ENCODE data around the gene MME. TPM values are rescaled to one million over a fixed set of nuclear protein-coding genes. Genes with fewer than 3 reads are reported as not detected.
"Not testable (repeated sequence)": the region's sequence is repeated elsewhere in the genome, so short reads cannot be mapped to it uniquely, and the experiment has no call there.

The MME gene
- total RNA-seq, 2 experiments from 2014 or later = 0.06 to 0.17 TPM

DNA sequence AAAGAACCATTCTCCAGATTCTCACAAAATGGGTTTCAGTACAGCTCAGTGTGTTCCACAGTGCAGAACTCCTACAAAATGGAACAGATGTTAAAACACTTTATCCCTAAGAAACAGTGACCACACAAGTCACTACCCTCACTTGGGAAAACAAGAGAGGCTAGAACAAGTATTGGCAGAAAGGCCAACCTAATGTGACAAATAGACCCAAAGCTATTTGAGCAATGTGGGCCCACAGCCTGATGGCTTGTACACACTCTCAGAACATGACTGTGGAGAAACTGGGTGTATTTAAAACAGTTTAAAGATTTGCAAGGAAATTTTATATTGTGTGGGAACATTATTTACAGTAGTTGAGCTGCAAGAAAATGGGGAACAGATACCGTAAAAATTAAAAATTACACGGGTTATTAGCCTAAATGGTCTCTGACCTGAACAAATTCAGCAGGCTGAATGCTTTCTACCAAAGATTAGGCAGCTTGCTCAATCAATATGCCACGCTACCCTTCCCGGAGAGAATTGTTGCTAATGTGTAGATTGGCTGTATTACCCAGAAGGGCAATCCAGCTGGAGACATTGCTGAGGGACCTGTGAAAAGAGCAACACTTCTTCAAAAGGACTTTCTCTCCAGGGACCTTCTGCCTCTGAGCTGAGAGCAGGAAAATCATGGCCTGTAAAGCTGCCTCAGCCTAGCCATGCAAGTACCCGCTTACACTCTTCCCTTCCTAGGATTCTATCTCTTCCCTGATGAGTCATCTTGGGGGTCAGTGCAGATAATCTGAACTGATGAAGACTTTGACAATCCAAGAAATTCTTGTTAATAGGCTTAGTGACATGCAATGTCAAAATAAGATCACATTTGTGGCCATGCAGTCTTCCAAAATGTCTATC, 116.3 kb downstream of the MME start:
- no peaks in the 10 kb centered on the region for H3K4me1 Mint-ChIP-seq
- no peaks in the 10 kb centered on the region for H3K27me3 Mint-ChIP-seq
- no peaks in the 10 kb centered on the region for H3K36me3 Mint-ChIP-seq
- ATAC-seq (ENCODE audit: low read depth) (no peak), DNase-seq (no peak)
- no peak overlapping the region for H3K27ac Mint-ChIP-seq
- no peak overlapping the region for H3K4me3 Mint-ChIP-seq
- POLR2A ChIA-PET = no interaction called here
- H3K9me3 Mint-ChIP-seq = no peaks in the 10 kb centered on the region

DNA sequence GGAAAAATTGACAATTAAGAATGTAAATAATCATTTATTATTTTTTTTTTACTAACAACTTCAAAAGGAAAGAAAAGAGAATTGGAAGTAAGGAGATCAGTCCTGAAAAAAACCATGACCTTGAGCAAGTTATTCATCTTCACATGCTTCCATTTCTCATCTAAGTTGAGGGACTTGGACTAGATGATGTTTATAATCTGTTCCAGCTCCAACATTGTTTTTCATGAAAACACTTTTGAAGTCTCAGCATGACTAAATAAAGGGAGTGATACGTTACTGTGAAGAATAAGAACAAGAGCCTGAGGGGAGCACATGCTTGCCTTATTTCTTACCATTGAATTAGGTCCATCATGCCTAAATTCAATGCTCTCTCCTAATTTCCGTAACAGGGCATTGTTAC, 117.7 kb downstream of the MME start:
- H3K9me3 Mint-ChIP-seq = no peaks in the 10 kb centered on the region
- no peak for ATAC-seq (ENCODE audit: low read depth)
- DNase-seq = no peak
- no peak overlapping the region for H3K4me3 Mint-ChIP-seq
- no peaks in the 10 kb centered on the region for H3K4me1 Mint-ChIP-seq
- H3K27ac Mint-ChIP-seq = no peak overlapping the region
- H3K36me3 Mint-ChIP-seq = no peaks in the 10 kb centered on the region
- no peaks in the 10 kb centered on the region for H3K27me3 Mint-ChIP-seq
- POLR2A ChIA-PET = no interaction called here

DNA sequence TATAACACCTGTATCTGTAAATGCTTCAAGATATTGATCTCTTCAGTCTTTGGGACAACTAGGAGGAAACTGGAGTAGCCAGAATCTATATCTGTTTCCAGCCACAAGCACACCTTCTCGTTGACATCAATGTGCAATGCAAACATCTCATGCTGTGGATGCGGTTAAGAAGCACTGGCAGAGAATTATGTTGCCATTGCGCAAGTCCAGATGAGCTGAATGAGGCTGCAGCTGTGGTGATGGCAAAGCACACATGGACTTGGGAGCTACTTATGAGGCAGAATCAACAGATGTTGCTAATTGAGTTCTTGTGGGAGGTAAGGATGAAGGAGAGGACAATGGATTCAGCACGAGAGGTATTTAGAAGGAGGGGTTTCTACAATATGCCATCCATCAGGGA, 122.5 kb downstream of the MME start:
- no peaks in the 10 kb centered on the region for H3K36me3 Mint-ChIP-seq
- POLR2A ChIA-PET = no interaction called here
- H3K4me1 Mint-ChIP-seq = no peaks in the 10 kb centered on the region
- H3K27me3 Mint-ChIP-seq = no peaks in the 10 kb centered on the region
- DNase-seq (no peak), ATAC-seq (ENCODE audit: low read depth) (no peak)
- H3K9me3 Mint-ChIP-seq = no peaks in the 10 kb centered on the region
- no peak overlapping the region for H3K4me3 Mint-ChIP-seq
- H3K27ac Mint-ChIP-seq = no peak overlapping the region

DNA sequence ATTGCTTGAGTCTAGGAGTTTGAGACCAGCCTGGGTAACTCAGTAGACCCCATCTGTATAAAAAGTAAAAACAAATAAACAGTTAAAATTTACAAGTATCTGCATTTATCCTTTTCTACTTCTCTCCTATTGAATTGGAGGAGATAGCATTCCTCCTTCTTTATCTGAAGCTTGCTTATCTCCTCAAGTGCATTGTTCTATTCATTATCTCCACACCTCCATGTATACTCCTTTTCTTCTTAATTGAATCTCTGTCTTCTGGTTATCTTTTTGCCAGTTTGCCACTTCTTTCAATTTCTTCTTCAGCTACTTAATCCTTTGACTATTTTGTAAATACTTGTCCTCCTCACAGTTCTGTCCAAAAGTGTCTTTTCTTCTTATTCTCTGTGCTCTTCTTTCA, 124.7 kb downstream of the MME start:
- Mint-ChIP-seq H3K4me3 (no peak overlapping the region), H3K27ac (no peak overlapping the region), H3K9me3 (no peaks in the 10 kb centered on the region), H3K27me3 (no peaks in the 10 kb centered on the region), H3K4me1 (no peaks in the 10 kb centered on the region), H3K36me3 (no peaks in the 10 kb centered on the region)
- DNase-seq (no peak), ATAC-seq (ENCODE audit: low read depth) (no peak)
- POLR2A ChIA-PET = no interaction called here

DNA sequence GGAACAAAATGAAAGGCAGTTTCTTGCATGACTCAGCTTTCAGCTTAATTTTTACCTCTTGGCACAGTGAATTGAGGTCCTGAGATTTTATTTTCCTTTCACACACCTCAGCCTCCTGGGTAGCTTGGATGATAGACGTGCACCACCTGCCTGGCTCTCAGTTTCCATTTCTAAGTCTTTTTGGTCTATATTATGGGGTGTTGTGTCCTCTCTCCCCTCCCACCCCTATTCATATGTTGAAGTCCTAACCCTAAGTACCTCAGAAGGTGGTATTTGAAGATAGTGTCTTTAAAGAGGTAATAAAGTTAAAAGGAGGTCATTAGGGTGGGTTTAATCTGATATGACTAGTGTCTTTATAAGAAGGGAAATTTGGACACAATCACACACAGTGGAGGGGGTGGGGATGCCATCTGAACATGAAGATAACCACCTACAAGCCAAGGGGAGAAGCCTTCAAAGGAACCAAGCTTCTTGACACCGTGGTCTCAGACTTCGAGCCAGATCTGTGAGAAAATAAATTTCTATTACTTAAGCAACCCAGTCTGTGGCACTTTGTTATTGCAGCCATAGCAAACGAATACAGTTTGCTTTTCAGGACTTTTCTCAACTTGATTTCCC, 128.2 kb downstream of the MME start:
- no peak overlapping the region for H3K4me3 Mint-ChIP-seq
- no peaks in the 10 kb centered on the region for H3K36me3 Mint-ChIP-seq

DNA sequence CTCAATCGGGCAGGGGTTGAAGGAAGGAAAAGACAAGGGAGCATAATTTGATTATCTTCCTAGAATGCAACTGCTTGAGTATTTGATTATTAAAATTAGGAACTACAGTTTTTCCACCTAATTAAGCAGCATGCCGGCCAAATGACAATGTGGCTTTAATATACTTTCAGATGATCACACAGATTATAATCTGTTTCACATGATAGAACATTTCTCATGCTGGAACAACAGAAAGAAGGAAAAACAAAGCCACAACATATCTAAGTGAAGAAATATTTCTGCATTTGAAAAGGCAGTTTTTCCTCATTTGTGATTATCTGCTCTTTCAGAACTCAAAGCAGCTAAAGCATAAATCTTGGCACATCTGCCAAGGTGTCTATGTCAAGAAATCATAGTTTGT, 130.6 kb downstream of the MME start:
- H3K36me3 Mint-ChIP-seq = no peaks in the 10 kb centered on the region
- H3K4me3 Mint-ChIP-seq = no peak overlapping the region
- H3K27me3 Mint-ChIP-seq = no peaks in the 10 kb centered on the region
- no peaks in the 10 kb centered on the region for H3K4me1 Mint-ChIP-seq
- H3K27ac Mint-ChIP-seq = no peak overlapping the region
- no peak for DNase-seq
- ATAC-seq (ENCODE audit: low read depth) = no peak
- POLR2A ChIA-PET = no interaction called here
- no peaks in the 10 kb centered on the region for H3K9me3 Mint-ChIP-seq

More for the DNA sequence above, 128.2 kb downstream of the MME start:
- H3K9me3 Mint-ChIP-seq = no peaks in the 10 kb centered on the region
- no peak overlapping the region for H3K27ac Mint-ChIP-seq
- no peak for DNase-seq
- no peak for ATAC-seq (ENCODE audit: low read depth)
- no peaks in the 10 kb centered on the region for H3K4me1 Mint-ChIP-seq
- no peaks in the 10 kb centered on the region for H3K27me3 Mint-ChIP-seq
- POLR2A ChIA-PET = no interaction called here

DNA sequence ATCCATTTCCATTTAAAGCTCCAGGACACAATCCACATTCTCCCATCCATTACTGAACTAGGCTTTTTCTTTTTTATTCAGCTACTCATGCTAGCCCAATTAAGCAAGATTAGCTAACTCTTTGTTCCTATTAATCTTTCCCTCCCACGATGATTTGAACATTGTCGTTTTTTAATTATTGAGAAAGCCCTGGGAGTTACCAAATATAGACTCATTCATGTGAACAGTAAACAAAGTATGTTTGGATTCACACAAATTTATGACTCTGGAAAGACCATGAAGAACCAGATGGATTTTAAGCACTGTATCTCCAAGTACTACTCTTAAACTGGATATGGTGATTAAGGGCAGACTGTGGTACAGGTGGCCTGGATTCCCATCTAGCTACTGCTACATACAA, 131.1 kb downstream of the MME start:
- Mint-ChIP-seq H3K9me3 (no peaks in the 10 kb centered on the region), H3K4me3 (no peak overlapping the region), H3K36me3 (no peaks in the 10 kb centered on the region), H3K27ac (no peak overlapping the region), H3K4me1 (no peaks in the 10 kb centered on the region), H3K27me3 (no peaks in the 10 kb centered on the region)
- POLR2A ChIA-PET = no interaction called here
- no peak for ATAC-seq (ENCODE audit: low read depth)
- no peak for DNase-seq

DNA sequence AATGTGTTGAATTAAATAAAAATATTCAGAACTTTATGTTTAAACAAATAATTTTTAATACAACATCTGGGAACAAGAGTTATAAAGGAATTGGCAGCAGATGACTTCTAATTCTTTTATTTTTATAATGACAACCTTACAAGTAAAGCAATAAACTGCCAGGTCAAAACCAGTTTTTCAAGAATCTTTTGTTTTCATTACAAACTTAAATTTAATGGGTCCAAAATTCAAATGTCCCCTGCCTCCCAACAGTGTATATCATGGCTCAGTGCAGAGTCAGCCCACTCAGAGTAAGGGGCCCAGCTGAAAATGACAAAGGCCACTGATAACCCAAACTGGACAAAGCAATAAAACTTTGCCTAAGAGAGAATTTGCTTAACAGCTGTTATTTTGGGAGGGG, 131.8 kb downstream of the MME start:
- no peaks in the 10 kb centered on the region for H3K36me3 Mint-ChIP-seq
- H3K9me3 Mint-ChIP-seq = no peaks in the 10 kb centered on the region
- no peak for DNase-seq
- no peak overlapping the region for H3K4me3 Mint-ChIP-seq
- H3K4me1 Mint-ChIP-seq = no peaks in the 10 kb centered on the region
- POLR2A ChIA-PET = no interaction called here
- H3K27ac Mint-ChIP-seq = no peak overlapping the region
- ATAC-seq (ENCODE audit: low read depth) = no peak
- H3K27me3 Mint-ChIP-seq = no peaks in the 10 kb centered on the region

DNA sequence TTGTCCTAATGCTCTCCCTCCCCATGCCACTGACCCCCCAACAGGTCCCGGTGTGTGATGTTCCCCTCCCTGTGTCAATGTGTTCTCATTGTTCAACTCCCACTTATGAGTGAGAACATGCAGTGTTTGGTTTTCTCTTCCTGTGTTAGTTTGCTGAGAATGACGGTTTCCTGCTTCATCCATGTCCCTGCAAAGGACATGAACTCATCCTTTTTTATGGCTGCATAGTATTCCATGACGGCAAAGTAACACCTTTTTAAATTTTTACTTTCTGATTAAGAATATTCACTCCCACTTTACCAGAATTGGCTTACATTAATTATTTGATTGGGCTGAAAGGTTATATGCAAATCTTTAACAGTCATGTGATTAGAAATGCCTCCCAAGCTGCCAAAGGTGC, 135.9 kb downstream of the MME start:
- H3K4me3 Mint-ChIP-seq; DNase-seq; ATAC-seq (ENCODE audit: low read depth); H3K27ac Mint-ChIP-seq; H3K36me3 Mint-ChIP-seq; POLR2A ChIA-PET; H3K4me1 Mint-ChIP-seq; H3K27me3 Mint-ChIP-seq; H3K9me3 Mint-ChIP-seq: not testable (repeated sequence)

DNA sequence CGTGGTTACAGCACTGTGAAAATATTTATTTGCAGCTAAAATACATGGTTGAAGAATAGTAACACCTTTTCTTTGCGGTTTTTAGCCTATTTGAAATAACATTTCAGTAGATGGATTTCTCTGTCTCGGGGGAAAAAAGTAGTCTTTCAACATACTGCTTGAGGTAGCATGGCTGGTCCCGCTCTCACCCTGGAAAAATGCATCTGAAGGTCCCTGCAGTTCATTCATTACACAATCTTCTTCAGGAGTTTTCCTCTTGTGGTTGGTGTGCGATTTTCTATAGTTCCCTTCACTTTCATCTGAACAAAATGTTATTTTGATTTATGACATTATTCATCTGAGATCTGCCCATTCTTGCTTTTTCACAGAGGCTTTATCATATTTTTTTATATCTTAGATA, 137.5 kb downstream of the MME start:
- Mint-ChIP-seq H3K27me3 (no peaks in the 10 kb centered on the region), H3K9me3 (peaks cover 2% of the 10 kb centered on the region), H3K27ac (no peak overlapping the region)

DNA sequence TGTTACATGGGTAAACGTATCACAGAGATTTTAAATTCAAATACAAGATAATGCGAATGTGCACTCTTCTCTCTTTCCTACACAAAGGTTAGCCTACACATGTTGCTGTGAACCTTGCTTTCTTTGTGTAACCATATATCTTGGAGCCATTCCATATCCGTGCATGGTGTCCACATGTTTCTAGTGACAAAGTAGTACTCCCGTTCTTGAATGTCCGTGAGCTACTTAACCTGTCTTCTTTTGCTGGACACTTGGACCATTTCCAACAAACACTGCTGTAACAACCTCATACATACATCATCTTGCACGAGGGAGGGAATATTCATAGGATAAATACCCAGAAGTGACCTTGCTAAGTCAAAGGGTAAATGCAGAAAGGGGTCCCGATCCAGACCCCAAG, 138.3 kb downstream of the MME start:
- Mint-ChIP-seq H3K27me3 (no peaks in the 10 kb centered on the region), H3K4me1 (no peaks in the 10 kb centered on the region), H3K9me3 (peaks cover 2% of the 10 kb centered on the region), H3K36me3 (no peaks in the 10 kb centered on the region), H3K4me3 (no peak overlapping the region), H3K27ac (no peak overlapping the region)
- no peak for DNase-seq
- POLR2A ChIA-PET = no interaction called here
- no peak for ATAC-seq (ENCODE audit: low read depth)

More for the DNA sequence above, 137.5 kb downstream of the MME start:
- POLR2A ChIA-PET = no interaction called here
- no peak overlapping the region for H3K4me3 Mint-ChIP-seq
- H3K4me1 Mint-ChIP-seq = no peaks in the 10 kb centered on the region
- H3K36me3 Mint-ChIP-seq = no peaks in the 10 kb centered on the region
- DNase-seq (no peak), ATAC-seq (ENCODE audit: low read depth) (no peak)

DNA sequence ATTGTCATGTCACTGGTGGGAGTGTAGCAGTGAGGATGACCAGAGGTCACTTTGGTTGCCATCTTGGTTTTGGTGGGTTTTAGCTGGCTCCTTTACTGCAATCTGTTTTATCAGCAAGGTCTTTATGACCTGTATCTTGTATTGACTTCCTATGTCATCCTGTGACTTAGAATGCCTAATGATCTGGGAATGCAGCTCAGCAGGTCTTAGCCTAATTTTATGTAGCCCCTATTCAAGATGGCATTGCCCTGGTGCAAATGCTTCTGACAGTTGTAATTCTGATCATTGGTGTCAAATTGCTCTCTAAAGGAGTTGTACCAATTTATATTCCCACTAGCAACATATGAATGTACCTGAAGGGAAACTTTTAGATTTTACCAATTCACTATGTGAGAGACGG, 139.0 kb downstream of the MME start:
- H3K4me1 Mint-ChIP-seq = no peaks in the 10 kb centered on the region
- no peaks in the 10 kb centered on the region for H3K36me3 Mint-ChIP-seq
- no peak overlapping the region for H3K27ac Mint-ChIP-seq
- peaks cover 2% of the 10 kb centered on the region for H3K9me3 Mint-ChIP-seq
- POLR2A ChIA-PET = no interaction called here
- H3K27me3 Mint-ChIP-seq = no peaks in the 10 kb centered on the region
- DNase-seq (no peak), ATAC-seq (ENCODE audit: low read depth) (no peak)
- H3K4me3 Mint-ChIP-seq = no peak overlapping the region

DNA sequence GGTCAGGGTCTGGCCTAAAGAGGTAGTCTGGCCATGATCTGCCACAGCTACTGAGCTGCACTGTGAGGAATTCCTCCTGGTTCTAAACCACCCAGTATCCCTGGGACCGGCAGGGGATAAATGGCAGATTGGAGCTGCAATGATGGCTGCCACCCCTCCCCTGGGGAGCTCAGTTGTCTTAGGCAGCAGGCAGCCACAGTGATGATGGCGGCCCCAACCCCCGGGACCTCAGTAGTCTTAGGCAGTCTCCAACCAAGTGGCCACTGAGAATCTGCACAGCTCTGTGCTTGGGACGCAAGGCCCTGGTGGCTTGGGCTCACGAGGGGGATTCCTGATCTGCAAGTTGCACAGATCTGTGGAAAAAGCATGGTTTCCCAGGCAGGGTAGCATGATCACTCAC, 145.3 kb downstream of the MME start:
- peaks cover 2% of the 10 kb centered on the region for H3K27me3 Mint-ChIP-seq
- H3K4me1 Mint-ChIP-seq = no peaks in the 10 kb centered on the region
- no peak overlapping the region for H3K27ac Mint-ChIP-seq
- H3K9me3 Mint-ChIP-seq = peaks cover 2% of the 10 kb centered on the region
- no peaks in the 10 kb centered on the region for H3K36me3 Mint-ChIP-seq
- H3K4me3 Mint-ChIP-seq = no peak overlapping the region
- DNase-seq = no peak
- ATAC-seq (ENCODE audit: low read depth) = no peak
- POLR2A ChIA-PET = no interaction called here

DNA sequence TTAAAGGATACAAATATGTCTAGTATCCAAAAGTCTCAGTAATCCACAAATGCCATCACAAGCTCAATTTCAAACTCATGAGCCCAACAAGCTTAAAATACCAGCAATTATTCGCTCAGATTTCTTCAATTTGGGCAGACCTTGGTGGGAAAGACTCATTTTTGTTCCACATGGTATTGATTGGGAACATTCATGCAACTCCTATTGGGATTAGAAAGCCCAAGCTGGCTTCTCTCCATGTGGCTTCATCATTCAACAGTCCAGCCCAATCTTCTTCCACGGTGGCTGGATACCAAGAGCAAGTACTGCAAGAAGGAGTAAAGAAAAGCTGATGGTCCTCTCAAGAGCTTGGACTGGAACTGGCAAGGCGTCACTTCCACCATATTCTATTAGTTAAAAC, 147.0 kb downstream of the MME start:
- H3K27ac Mint-ChIP-seq = no peak overlapping the region
- no peak for DNase-seq
- no peaks in the 10 kb centered on the region for H3K36me3 Mint-ChIP-seq
- peaks cover 2% of the 10 kb centered on the region for H3K27me3 Mint-ChIP-seq
- no peak for ATAC-seq (ENCODE audit: low read depth)
- H3K4me1 Mint-ChIP-seq = no peaks in the 10 kb centered on the region
- no peak overlapping the region for H3K4me3 Mint-ChIP-seq
- POLR2A ChIA-PET = interaction anchor here (0.6 kb wide), 1 partner anchor 1115 kb away, joined by 3 read pairs; no protein-coding TSS in a partner anchor
- no peaks in the 10 kb centered on the region for H3K9me3 Mint-ChIP-seq

Measured in activated naive CD8-positive, alpha-beta T cell treated with anti-CD3 and anti-CD28 coated beads, Interleukin-2, amount 10 ng/mL, durations not matched to agents 7 days and 5 days (primary cell).